C4-2B (cell line): Measurements from ENCODE around the gene WNT6.

Source experiments
- H3K27ac ChIP-seq: fragments of 450-650 bp; 2 replicates; pipeline ENCODE4 v1.5.1; 2017
- CTCF ChIP-seq: fragments of 450-650 bp; conservative IDR thresholded peaks from 2 replicates; pipeline ENCODE4 v1.5.1; 2017; ENCODE audit warnings: mild to moderate bottlenecking
- ZFX ChIP-seq: fragments of 450-650 bp; IDR thresholded peaks from 2 replicates; pipeline ENCODE4 v1.6.1; 2017

The WNT6 gene

GRCh38 chr2:218876562-218877219 lies 17.1 kb downstream of the WNT6 start:
- peak; percentile 91 for TF ChIP-seq CTCF
- no peak for TF ChIP-seq ZFX
- H3K27ac ChIP-seq = no peak overlapping the region

- no peak overlapping the region for H3K27ac ChIP-seq
- TF ChIP-seq ZFX = no peak
- no peak for TF ChIP-seq CTCF
Observed at GRCh38 chr2:218877331-218877730, 17.7 kb downstream of the WNT6 start.

GRCh38 chr2:218877891-218878290 lies 18.3 kb downstream of the WNT6 start:
- H3K27ac ChIP-seq = no peak overlapping the region
- TF ChIP-seq CTCF (no peak), ZFX (no peak)

GRCh38 chr2:218878486-218878885 lies 18.9 kb downstream of the WNT6 start:
- TF ChIP-seq ZFX (no peak), CTCF (no peak)
- H3K27ac ChIP-seq = no peak overlapping the region

- TF ChIP-seq CTCF = no peak
- H3K27ac ChIP-seq = no peak overlapping the region
Observed at GRCh38 chr2:218878926-218879761, 19.5 kb downstream of the WNT6 start.

GRCh38 chr2:218879776-218880101 lies 20.1 kb downstream of the WNT6 start:
- H3K27ac ChIP-seq = no peak overlapping the region
- no peak for TF ChIP-seq ZFX
- TF ChIP-seq CTCF = no peak

GRCh38 chr2:218880102-218880858 lies 20.7 kb downstream of the WNT6 start, which contains the start of gene WNT10A:
Gene WNT10A, plus strand, starts transcription at chr2:218880852. Its CDS starts 144 bp downstream, at chr2:218880996.
- TF ChIP-seq ZFX (no peak), CTCF (no peak)
- H3K27ac ChIP-seq = no peak within 1 kb of the TSS
